ENCODE results near the gene CACUL1.

Gene CACUL1

GRCh38 chr10:118633786-118634185, 121.0 kb downstream of the CACUL1 start:
- DNase-seq: no peak

- no peak for DNase-seq
Measured at GRCh38 chr10:118629211-118629610, 125.6 kb downstream of the CACUL1 start.

GRCh38 chr10:118628397-118628796, 126.4 kb downstream of the CACUL1 start:
- no peak for DNase-seq

GRCh38 chr10:118626953-118627352, 127.8 kb downstream of the CACUL1 start:
- DNase-seq: no peak

Measured in activated gamma-delta T cell treated with Interleukin-2 at 50 U/mL for 16 hours (primary cell).